GM21360 (cell line): Measurements from ENCODE around the gene CAPN9.

Source experiments
- ATAC-seq: cut with Tn5 transposase; IDR thresholded peaks from one replicate; pipeline ENCODE4 v1.9.1; 2021; ENCODE audit warnings: mild to moderate bottlenecking, moderate library complexity; ENCODE audit not compliant: unreplicated experiment

The CAPN9 gene

GRCh38 chr1:230768903-230769570, 21.8 kb downstream of the CAPN9 start:
- ATAC-seq = no peak

DNA sequence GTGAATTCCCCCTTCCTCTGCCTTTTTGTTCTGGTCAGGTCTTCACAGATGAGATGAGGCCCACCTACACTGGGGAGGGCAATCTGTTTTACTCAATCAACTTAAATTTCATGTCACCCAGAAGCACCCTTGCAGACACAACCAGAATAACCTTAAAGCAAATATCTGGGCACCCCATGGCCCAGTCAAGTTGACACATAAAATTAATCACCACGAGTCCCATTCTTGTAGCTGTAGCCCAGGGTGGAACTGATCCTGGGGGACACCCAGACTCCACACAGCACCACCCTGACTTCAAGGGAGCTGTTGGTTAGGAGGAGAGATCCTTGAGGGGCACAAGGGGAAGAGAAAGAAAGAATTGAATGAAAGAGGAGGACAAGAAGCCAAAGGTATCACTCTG, 23.1 kb downstream of the CAPN9 start:
- ATAC-seq = no peak

- no peak for ATAC-seq
Observed at GRCh38 chr1:230771773-230772354, 24.7 kb downstream of the CAPN9 start.

GRCh38 chr1:230772457-230773395, 25.5 kb downstream of the CAPN9 start:
- no peak for ATAC-seq

- no peak for ATAC-seq
Observed at GRCh38 chr1:230773396-230774033, 26.3 kb downstream of the CAPN9 start.

DNA sequence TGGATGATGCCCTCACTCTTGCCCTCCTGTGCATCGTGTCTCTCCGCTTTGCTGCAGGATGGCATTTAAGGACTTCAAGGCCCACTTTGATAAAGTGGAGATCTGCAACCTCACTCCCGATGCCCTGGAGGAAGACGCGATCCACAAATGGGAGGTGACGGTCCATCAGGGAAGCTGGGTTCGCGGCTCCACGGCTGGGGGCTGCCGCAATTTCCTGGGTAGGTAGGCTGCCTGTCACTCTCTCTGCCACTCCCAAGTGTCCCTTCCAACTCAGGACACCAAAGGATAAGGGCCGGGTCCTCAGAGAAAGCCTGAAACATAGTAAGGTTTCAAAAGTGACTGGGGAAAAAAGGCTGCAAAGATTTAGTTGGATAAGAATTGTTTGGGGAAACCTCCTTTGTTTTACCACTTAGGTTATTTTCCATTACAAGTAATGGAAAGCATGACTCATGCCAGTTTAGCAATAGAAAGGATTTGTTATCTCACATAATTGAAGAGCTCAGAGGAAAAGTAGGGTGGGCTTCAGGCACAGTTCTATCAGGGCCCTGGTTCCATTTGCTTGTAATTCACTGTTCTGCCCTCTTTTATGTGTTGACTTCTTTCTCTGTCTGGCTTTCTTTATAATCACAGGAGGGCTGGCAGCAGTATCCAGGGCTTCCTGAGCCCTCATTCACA, 31.9 kb downstream of the CAPN9 start:
- no peak for ATAC-seq

DNA sequence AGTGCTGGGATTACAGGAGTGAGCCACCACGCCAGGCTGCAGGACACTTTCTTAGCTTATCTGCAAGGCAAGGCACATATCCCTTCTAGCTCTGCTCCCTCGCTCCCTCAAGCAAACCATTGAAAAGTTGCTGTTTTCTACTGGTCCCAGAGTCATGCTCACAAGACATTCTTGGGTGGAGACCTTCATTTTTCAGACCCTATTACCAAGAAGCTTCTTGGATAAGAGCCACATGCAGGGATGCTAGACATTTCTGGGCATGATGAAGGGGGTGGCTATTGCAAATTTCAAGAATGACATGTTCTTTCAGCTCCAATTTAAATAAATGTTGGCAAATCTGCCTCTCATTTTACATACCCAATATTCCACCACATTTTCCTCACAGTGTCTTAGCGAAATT, 33.9 kb downstream of the CAPN9 start:
- ATAC-seq = no peak

- ATAC-seq = peak; percentile 70
Observed at GRCh38 chr1:230781594-230781993, 34.4 kb downstream of the CAPN9 start.

DNA sequence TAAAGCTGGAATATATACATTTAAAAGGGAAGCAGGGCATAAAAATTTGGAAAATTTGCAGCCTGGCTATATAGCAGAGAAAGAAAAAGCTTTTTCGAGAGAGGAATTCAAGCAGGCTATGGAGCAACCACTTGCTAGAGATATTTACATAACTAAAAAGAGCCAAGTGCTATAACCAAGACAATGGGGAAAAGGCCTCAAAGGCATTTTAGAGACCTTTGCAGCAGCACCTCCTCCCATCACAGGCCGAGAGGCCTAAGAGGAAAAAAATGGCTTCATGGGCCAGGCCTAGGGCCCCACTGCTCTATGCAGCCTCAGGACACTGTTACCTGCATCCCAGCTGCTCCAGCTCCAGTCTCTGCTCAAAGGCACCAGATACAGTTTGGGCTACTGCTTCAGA, 37.0 kb downstream of the CAPN9 start:
- ATAC-seq = no peak

DNA sequence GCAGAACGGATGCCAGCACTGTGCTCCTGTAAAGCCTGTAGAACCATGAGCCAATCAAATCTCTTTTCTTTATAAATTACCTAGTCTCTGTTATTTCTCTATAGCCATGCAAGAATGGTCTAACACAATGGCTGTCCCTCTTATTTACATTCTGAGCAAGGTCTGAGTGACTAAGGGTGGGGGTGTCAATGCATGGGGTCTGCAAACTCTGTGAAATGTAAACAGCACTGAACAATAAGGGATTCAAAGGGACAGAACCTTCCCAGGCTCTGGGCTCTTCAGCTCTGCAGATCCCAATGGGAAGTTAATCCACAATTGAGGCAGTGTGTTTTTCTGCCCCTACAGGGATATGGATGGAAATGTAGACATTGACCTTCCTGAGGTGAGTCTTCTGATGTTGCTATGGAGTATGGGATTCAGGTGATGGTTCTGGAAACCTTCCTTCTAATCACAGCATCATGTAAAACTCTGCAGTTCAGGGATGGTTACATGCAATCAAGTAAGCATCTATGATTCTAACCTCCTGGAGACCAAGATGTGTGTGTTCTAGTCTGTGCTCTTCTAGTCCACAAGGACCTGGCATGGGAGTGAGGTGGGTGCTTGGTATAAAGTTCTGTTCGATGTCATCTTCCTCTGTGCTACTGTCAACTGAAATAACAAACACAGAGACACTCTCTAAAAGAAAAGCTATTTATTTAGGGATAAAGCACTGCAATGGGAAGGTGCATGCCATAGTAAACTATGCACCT, 38.6 kb downstream of the CAPN9 start:
- no peak for ATAC-seq

DNA sequence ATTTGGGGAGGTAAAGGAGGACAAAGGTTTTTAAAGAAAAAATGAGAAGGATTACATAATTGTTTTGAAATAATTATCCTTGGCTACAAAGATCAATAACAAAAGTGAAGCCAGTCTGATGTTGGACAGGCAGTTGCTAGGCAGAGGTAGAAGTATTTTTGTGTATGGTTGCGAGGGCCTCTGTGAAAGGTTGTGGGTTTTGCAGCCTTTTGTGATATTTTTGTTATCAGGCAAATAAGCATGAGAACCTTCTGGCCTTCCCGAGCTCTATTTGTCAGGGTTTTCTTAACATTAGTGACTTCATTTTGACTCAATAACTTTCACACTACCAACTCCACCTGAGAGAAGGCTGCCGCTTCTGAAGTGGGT, 39.2 kb downstream of the CAPN9 start:
- no peak for ATAC-seq

GRCh38 chr1:230787471-230787870, 40.3 kb downstream of the CAPN9 start:
- ATAC-seq = no peak

DNA sequence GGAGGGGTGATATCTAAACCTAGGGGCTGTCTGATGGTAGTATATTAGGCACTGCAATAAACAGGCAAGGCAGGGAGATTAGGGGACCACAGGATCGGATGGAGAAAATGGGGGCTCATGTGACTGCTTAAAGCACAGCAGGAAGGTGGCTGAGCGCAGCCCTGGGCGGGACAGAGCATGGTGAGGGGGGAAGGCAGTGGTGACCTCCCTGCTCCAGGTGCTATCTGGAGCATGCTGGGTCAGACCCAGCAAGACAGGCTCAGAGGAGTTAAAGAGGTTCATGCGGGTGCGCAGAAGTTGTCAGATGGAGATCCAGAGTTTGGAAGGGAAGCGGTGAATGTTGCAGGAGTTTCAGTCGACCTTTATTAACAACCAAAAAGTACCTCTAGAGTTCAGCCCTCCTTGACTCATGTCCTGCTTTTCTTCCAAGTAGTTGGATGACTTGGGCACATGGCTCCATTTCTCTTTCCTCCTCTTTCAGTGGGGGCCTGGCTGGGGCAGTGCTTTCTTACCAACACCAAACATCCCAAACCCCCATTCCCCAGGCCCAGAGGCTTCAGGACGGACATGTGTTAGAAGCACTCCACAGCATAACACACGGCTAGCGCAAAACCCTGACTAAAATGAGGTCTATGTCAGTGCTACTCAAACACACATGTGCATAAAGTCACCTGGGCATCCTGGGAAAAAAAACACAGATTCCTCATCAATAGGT, 41.5 kb downstream of the CAPN9 start:
- ATAC-seq = no peak

- ATAC-seq = no peak
Observed at GRCh38 chr1:230790026-230790425, 42.8 kb downstream of the CAPN9 start.

GRCh38 chr1:230791986-230792564, 44.9 kb downstream of the CAPN9 start:
- ATAC-seq = no peak

DNA sequence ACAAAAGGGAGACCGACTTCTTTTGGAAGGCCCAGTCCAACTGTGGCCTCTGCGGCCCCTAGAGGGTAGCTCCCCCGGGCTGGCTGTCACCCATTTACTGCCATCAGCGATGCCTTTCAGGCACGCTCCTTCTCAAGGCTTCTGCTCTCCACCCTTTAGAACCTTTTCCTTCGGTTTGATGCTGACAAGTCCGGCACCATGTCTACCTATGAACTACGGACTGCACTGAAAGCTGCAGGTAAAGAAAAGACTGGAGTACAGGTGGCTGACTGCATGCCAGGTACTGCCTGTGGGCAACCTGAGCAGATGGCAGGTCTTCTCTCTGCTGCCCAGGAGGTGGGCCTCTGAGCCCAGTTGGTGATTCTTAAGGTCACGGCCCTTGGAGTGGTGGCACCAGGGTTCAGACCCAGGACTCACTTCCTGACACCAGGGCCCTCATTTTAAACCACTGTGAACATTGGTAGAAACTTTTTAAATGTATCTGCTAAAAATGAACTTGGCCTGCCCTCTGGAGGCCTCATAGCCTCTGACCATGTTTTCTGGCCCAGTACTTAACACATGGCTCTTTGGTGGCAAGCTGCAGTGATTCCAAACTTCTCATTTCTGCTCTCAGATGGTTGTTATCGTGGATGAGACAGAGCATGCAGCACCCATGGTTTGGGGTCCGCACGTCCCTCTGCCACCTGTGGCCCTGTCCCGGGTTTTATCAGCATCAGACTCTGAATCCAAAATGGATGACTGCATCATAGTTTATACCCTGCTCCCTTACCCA, 45.7 kb downstream of the CAPN9 start:
- no peak for ATAC-seq

- no peak for ATAC-seq
Observed at GRCh38 chr1:230793463-230793745, 46.2 kb downstream of the CAPN9 start.

DNA sequence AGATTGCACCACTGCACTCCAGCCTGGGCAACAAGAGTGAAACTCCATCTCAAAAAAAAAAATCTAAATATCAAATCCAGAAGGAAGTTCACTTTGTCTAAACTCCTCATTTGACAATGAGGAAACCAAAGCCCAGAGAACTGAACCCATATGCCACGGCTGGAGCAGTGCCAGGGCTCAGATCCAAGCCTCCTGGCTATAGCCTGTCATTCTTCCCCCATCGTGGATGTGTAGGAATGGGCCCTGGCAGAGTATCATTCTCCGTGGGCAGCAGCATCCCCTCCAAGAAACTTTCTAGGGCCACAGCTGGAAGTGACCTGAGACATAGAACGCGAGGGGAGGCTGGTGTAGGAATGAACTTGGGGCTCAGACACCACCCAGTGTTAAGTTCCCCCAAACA, 47.2 kb downstream of the CAPN9 start:
- no peak for ATAC-seq
